Psoas muscle (tissue), 8 donors: ENCODE measurements around the gene CENPP. TPM values are rescaled to one million over a fixed set of nuclear protein-coding genes. Genes with fewer than 3 reads are reported as not detected.
"Not testable (repeated sequence)": the region's sequence is repeated elsewhere in the genome, so short reads cannot be mapped to it uniquely, and the experiment has no call there.

Experiments
- ATAC-seq, 4 donors: fragments of 200-7000 bp; cut with Tn5 transposase; one replicate each; pipeline ENCODE4 v1.9.1; 2020; ENCODE audit warnings: moderate library complexity in 3 of 4, mild to moderate bottlenecking in 2 of 4
- DNase-seq, 2 donors: peaks; one replicate each; pipeline ENCODE4 v3.0.0-alpha.2; 2020
- H3K27ac ChIP-seq: fragments of 200-600 bp; one replicate; pipeline ENCODE4 v1.8.0; 2022
- H3K27me3 ChIP-seq, 3 donors: fragments of 200-600 bp in 1 of 3; one replicate each; pipeline versions ENCODE4 v1.6.1 to v1.8.0; 2013 to 2022; ENCODE audit warnings: low read length in 2 of 3, mild to moderate bottlenecking in 2 of 3, moderate library complexity in 1 of 3; ENCODE audit not compliant: insufficient read depth in 3 of 3
- H3K36me3 ChIP-seq, 2 donors: fragments of 200-600 bp in 1 of 2; one replicate each; pipeline versions ENCODE4 v1.6.1 to v1.8.0; 2013 to 2022; ENCODE audit warnings: low read depth in 1 of 2, mild to moderate bottlenecking in 1 of 2, moderate library complexity in 1 of 2; ENCODE audit not compliant: insufficient read depth in 1 of 2
- H3K4me1 ChIP-seq: fragments of 200-600 bp; one replicate; pipeline ENCODE4 v1.8.0; 2022
- H3K4me3 ChIP-seq: fragments of 200-600 bp; one replicate; pipeline ENCODE4 v1.8.0; 2022; ENCODE audit warnings: mild to moderate bottlenecking
- H3K9me3 ChIP-seq: fragments of 200-600 bp; one replicate; pipeline ENCODE4 v1.8.0; 2022
- WGBS, 3 donors: extraction: QIAGEN DNeasy Blood & Tissue Kit; methylation state at CpG; one replicate each; pipeline versions ENCODE4 v1.1.6 to v1.1.7; 2013; 5-methylcytosine and 5-hydroxymethylcytosine counted together
- intact Hi-C, 2 donors: fragments of 100-400 bp; cut with DNase I; formaldehyde crosslinking; loops; one replicate each; pipeline versions ENCODE4 v1.11.0 to v1.14.2; 2022
- polyA plus RNA-seq, 3 donors: library from polyadenylated mRNA; stranded (reverse); fragments of 200-250 nt; gene quantifications; one replicate each; pipeline ENCODE4 v1.2.3, GENCODE V29; 2013
- total RNA-seq, 4 donors: library from RNA; stranded (reverse); fragmentation: NEBNext Ultra II Directional in 2 of 4; extraction: Animal tissue kit (Norgen Biotek cat#: 25700) in 2 of 4; gene quantifications; one replicate each; pipeline versions ENCODE4 v1.2.1 to v1.2.4, GENCODE V29; 2021 to 2023
- TF ChIP-seq, protein P1 (sequence below): fragments of 200-600 bp; IDR thresholded peaks from one replicate; pipeline ENCODE4 v1.8.0; 2022; ENCODE audit warnings: antibody characterized with exemption
- donor health status: healthy with polysubstance abuse.
- donor health status: DM: no; HTN: no; CAD: no; lungs with moderate emphysema.
- donor health status: Bipolar disorder and iron deficiency.
- donor health status: healthy.
- donor health status: DM: yes; HTN: yes; CAD: no.
- donor health status: DM: no; HTN: no; CAD: no.
- donor health status: DM: no; HTN: no; CAD: no.
- donor health status: DM: yes; HTN: yes; CAD: no.

CENPP gene
- total and polyA plus RNA-seq, 7 donors = 1.8 to 15.7 (median 6.4) TPM

DNA sequence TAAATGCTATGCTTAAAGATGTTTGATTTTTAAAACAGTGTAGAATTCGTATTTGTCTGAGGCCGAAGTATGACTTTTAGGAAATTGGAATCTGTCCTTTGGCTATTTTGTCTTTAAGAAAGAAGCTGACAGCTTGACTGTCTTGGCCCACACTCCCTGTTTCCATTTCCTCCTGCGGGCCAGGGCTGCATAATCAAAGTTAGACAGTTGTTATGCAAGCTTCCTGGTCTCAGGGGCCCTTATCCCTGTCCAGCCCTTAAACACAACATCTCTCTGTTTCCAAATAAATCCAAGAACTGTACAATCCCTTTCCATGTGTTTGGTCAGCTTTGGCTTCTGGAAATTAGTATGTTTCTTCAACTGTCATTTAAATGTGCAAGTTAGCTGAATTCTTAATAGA is 264.6 kb downstream of the CENPP start:
- ATAC-seq (peak in 3 of 4 donors; percentile 55 to 80 (median 68)), DNase-seq (peak; percentile 59 to 80)
- H3K4me3 ChIP-seq = no peak overlapping the region
- TF ChIP-seq, protein P1, sequence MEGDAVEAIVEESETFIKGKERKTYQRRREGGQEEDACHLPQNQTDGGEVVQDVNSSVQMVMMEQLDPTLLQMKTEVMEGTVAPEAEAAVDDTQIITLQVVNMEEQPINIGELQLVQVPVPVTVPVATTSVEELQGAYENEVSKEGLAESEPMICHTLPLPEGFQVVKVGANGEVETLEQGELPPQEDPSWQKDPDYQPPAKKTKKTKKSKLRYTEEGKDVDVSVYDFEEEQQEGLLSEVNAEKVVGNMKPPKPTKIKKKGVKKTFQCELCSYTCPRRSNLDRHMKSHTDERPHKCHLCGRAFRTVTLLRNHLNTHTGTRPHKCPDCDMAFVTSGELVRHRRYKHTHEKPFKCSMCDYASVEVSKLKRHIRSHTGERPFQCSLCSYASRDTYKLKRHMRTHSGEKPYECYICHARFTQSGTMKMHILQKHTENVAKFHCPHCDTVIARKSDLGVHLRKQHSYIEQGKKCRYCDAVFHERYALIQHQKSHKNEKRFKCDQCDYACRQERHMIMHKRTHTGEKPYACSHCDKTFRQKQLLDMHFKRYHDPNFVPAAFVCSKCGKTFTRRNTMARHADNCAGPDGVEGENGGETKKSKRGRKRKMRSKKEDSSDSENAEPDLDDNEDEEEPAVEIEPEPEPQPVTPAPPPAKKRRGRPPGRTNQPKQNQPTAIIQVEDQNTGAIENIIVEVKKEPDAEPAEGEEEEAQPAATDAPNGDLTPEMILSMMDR = no peak
- 1 to 3% (median 2%) methylated on average over 3 of the region's 3 CpGs for WGBS, 3 donors
- no peaks in the 10 kb centered on the region for H3K27me3 ChIP-seq
- H3K4me1 ChIP-seq = peaks cover 5% of the 10 kb centered on the region
- intact Hi-C loops = no loop called here
- H3K27ac ChIP-seq = no peak overlapping the region
- H3K9me3 ChIP-seq = no peaks in the 10 kb centered on the region
- H3K36me3 ChIP-seq = no peaks in the 10 kb centered on the region

DNA sequence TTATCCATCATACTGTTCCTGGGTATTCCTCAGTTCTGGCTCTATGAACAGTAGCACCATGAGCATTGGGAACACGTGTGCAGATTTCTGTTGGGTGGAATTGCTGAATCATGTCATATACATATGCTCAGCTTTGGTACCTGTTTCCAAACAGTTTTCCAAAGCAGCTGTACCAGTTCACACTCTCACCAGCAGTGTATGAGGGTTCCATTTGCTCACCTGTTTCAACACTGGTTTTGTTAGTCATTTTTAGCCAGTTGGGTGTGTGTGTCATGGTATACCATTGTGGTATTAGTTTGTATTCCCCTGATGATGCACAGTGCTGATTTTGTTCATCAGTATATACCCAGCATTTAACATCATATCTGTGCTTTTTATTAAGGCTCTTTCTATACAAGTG is 266.8 kb downstream of the CENPP start:
- WGBS, 3 donors = 90 to 100% (median 92%) methylated on average over 1 of the region's 1 CpG
- intact Hi-C loops = no loop called here
- TF ChIP-seq, protein P1 = no peak
- Histone ChIP-seq H3K9me3 (no peaks in the 10 kb centered on the region), H3K4me3 (no peak overlapping the region), H3K4me1 (peaks cover 5% of the 10 kb centered on the region), H3K27ac (no peak overlapping the region), H3K36me3 (no peaks in the 10 kb centered on the region), H3K27me3 (no peaks in the 10 kb centered on the region)
- DNase-seq (no peak), ATAC-seq (no peak)

DNA sequence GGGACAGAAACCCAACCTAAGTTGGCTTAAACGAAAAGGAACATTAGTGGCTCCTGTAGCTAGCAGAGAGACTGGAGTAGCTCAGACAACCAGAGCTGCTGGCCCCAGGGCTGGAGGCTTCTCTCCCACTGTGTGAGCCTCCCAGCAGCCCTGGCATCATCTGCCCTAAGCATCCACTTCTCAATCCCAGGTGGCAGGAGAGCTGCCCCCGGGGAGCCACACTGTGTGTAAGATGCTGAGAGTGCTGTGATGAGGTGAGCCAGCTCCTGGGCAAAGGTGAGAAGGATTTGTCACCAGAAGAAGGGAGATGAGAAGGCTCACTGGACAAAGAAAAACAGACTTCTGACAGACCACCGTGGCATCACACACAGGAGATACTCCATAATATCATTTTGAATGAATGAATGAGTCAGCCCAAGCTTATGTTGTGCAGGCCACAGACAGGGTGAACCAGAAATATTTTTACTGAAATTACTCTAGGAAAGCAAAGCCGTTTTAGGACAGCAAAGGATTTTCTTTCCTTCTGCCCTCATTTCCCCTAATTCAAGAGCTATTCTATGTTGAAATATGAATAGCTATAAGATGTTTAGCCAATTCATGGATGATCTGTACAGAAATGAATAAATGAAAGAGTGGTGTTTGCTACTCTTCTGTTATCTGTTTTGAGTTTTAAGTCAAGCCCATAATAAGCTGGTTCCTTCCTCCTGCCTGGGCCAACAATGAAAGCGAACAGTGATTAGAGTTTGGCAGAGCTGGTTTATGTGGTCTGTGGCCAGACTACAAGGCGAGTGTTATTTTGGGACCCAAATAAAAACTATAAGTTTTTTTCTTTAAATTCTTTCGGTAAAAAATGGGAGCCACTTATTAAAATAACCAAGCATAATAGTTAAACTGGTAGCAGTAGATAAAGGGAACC is 267.5 kb downstream of the CENPP start:
- Histone ChIP-seq H3K36me3 (no peaks in the 10 kb centered on the region), H3K27ac (no peak overlapping the region), H3K27me3 (no peaks in the 10 kb centered on the region), H3K4me3 (no peak overlapping the region), H3K9me3 (no peaks in the 10 kb centered on the region), H3K4me1 (peaks cover 5% of the 10 kb centered on the region)
- DNase-seq = no peak
- ATAC-seq = no peak
- TF ChIP-seq, protein P1 = no peak
- WGBS, 3 donors = 47 to 63% (median 53%) methylated on average over 7 of the region's 7 CpGs
- intact Hi-C loops = no loop called here

DNA sequence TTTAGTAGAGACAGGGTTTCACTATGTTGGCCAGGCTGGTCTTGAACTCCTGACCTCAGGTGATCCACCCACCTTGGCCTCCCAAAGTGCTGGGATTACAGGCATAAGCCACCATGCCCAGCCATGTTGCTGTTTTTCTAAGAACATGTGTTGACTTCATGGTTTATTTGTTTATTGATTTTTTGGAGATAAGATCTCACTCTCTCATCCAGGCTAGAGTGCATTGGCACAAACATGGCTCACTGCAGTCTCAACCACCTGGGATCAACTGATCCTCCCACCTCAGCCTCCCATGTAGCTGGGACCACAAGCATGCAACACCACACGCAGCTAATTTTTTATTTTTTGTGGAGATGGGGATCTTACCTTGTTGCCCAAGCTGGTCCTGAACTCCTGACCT is 269.3 kb downstream of the CENPP start:
- H3K4me3 ChIP-seq, H3K4me1 ChIP-seq, intact Hi-C loops, H3K9me3 ChIP-seq, H3K36me3 ChIP-seq, ATAC-seq, DNase-seq, H3K27me3 ChIP-seq, H3K27ac ChIP-seq: not testable (repeated sequence)
- WGBS, 3 donors = 98 to 100% (median 100%) methylated on average over 1 of the region's 1 CpG

DNA sequence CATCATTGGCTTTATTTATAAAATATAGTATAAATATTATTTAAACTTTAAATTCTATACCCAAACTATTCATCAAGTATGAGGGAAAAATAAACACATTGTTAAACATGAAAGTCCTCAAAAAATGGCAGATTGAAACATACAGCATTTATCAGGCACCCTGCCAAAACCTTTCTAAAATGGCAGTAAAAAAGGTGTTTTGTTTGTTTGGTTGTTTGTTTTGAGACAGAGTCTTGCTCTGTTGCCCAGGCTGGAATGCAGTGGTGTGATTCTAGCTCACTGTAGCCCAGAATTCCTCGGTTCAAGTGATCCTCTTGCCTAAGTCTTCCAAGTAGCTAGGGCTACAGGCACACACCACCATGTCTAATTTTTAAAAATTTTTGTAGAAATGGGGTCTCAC is 270.2 kb downstream of the CENPP start:
- intact Hi-C loops = no loop called here
- WGBS, 3 donors = 71 to 87% (median 79%) methylated on average over 1 of the region's 1 CpG
- H3K36me3 ChIP-seq = no peaks in the 10 kb centered on the region

More for the DNA sequence above, 270.2 kb downstream of the CENPP start:
- no peak for ATAC-seq
- TF ChIP-seq, protein P1 = no peak
- H3K4me3 ChIP-seq = no peak overlapping the region
- DNase-seq = no peak
- no peaks in the 10 kb centered on the region for H3K9me3 ChIP-seq
- no peaks in the 10 kb centered on the region for H3K27me3 ChIP-seq
- H3K4me1 ChIP-seq = peaks cover 5% of the 10 kb centered on the region
- no peak overlapping the region for H3K27ac ChIP-seq
